HG03175 (cell line): ENCODE results near the gene MAP3K15.

ENCODE experiments used
- ATAC-seq: cut with Tn5 transposase; IDR thresholded peaks from one replicate; pipeline ENCODE4 v1.9.1; 2021; ENCODE audit warnings: mild to moderate bottlenecking, moderate library complexity; ENCODE audit not compliant: unreplicated experiment

Gene MAP3K15, protein sequence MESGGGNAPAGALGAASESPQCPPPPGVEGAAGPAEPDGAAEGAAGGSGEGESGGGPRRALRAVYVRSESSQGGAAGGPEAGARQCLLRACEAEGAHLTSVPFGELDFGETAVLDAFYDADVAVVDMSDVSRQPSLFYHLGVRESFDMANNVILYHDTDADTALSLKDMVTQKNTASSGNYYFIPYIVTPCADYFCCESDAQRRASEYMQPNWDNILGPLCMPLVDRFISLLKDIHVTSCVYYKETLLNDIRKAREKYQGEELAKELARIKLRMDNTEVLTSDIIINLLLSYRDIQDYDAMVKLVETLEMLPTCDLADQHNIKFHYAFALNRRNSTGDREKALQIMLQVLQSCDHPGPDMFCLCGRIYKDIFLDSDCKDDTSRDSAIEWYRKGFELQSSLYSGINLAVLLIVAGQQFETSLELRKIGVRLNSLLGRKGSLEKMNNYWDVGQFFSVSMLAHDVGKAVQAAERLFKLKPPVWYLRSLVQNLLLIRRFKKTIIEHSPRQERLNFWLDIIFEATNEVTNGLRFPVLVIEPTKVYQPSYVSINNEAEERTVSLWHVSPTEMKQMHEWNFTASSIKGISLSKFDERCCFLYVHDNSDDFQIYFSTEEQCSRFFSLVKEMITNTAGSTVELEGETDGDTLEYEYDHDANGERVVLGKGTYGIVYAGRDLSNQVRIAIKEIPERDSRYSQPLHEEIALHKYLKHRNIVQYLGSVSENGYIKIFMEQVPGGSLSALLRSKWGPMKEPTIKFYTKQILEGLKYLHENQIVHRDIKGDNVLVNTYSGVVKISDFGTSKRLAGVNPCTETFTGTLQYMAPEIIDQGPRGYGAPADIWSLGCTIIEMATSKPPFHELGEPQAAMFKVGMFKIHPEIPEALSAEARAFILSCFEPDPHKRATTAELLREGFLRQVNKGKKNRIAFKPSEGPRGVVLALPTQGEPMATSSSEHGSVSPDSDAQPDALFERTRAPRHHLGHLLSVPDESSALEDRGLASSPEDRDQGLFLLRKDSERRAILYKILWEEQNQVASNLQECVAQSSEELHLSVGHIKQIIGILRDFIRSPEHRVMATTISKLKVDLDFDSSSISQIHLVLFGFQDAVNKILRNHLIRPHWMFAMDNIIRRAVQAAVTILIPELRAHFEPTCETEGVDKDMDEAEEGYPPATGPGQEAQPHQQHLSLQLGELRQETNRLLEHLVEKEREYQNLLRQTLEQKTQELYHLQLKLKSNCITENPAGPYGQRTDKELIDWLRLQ (N-terminal part only)

GRCh38 chrX:19514791-19515614 is at the start of gene MAP3K15:
TSS of gene MAP3K15 (minus strand) at chrX:19515508. CDS start at chrX:19515261, 247 bp downstream.
- no peak for ATAC-seq

DNA sequence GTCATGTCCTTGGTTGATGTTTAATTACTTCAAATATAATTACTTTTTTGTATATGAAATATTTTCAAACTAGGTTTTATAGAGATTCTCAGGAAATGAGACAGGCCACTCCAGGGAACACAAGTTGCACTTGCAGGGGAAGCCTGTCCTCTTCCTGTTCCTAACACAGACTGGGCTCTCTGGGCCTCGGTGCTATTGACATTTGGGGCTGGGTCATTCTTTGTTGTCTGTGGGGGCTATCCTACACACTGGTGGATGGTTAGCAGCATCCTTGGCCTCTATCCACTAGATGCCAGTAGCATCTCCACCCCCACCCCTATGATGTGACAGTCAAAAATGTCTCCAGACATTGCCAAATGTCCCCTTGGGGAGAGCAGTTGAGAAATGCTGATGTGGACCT is 49.3 kb upstream of the MAP3K15 start:
- ATAC-seq = no peak

- peak; percentile 30 for ATAC-seq
Observed at GRCh38 chrX:19563746-19564145, 48.4 kb upstream of the MAP3K15 start.

DNA sequence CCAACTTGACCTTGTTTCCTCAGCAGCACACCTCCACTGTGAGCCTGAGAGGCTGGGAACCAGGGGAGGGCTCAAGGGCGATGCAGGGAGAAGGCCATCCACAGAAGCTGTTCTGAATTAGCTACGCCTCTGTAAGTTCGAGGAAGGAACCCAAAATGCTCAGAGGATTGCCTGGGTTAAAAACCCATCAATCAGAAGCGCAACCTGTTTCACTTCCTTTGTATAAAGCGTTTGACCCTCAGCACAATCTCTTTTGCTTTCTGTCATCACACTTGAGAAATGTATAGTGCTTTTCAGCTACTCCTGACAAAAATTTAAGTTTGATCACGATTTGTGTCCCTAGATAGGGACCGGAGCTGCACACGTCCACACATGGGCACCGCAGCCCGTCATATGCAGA is 48.0 kb upstream of the MAP3K15 start:
- ATAC-seq = peak; percentile 56

GRCh38 chrX:19560611-19561010 is 45.3 kb upstream of the MAP3K15 start:
- no peak for ATAC-seq

DNA sequence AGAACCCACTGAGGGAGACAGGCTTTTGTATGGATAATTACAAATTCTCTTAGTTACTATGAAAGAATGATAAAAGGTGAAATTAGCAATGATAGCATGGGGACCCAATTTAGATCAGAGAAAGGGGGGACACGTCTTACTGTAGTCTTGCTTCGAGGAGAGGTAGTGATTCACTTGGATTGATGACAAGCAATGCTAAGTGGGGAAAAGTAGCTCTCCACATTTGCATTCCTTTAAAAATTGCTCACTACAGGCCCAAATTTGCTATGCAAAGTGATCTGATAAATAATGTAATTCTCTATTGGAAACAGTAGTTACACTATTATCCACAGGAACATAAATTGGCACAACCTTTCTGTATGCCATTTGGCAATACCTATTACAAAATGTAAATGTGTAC is 42.5 kb upstream of the MAP3K15 start:
- ATAC-seq = no peak

- ATAC-seq = no peak
Observed at GRCh38 chrX:19556202-19556601, 40.9 kb upstream of the MAP3K15 start.

DNA sequence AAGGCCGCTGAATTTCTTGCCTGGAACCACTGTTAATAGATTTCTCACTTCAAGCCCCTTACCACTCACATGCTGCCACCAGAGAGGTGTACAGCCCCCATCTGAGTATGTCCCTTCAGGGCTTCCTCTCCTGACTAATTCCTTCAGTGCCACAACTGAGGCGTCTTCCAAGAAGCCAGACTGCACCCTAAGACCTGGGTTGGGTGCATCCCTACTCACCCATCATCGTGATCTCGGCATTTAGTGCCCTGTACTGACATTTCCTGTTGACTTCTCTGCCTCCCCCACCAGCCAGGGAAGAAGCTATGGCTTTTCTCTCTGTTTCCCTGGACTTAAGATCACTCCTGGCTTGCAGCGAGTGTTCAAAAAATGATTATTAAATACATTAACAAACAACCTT is 40.4 kb upstream of the MAP3K15 start:
- no peak for ATAC-seq

DNA sequence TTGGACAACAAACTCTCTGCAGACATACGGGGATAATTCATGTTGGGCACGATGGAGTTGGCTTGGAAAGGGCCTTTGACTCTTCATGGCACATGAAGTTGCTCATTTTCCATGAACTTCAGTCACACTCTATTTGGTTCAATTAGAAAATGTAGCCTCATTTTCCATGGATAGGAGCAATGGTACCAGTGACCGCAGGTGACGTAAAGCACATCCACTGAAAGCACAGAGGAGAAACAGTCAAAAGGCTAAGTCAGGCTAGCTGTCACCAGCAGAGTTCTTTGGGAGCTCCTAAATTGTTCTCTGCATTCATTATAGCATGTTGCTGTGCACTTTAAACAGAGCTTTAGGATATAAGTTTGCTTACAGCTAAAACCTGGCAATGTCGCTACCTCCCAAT is 39.9 kb upstream of the MAP3K15 start:
- ATAC-seq = no peak

- no peak for ATAC-seq
Observed at GRCh38 chrX:19554786-19555185, 39.5 kb upstream of the MAP3K15 start.

DNA sequence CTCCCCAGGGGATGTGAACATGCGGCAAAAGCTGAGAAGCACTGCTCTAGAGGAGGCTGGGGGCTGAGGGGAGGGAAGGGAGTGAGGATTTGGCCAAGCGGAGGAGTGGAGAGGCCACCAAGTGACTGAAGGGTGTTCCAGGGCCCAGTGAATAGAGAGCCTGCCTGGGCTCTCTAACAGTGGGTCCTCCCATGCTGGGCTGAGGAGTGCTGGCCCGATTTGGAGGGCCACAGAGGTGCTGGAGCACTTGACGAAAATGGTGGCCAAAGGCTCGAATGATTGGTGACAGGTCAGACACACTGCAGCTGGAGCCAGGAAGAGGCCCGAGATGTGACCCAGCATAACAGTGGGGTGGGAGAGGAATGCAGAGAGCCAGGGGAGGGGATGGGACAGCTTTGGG is 37.5 kb upstream of the MAP3K15 start:
- no peak for ATAC-seq

- ATAC-seq = no peak
Observed at GRCh38 chrX:19549838-19550237, 34.5 kb upstream of the MAP3K15 start.

DNA sequence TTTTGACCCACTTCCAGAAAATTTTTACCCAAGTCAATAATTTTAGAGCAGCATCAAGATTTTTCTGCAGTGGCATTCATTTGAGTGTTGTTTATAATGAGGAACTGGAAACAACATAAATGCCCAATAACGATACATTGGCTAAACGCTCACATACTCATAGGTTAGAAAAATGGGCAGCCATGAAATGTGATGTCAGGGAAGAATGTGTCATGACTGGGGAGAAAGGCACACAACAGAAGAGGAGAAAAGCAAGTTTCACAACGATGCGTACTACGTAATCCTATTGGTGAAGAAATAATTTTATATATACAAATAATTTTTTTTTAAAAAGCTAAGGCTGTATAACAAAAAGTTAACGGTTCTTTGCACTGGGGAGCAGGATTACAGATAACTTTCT is 33.6 kb upstream of the MAP3K15 start:
- ATAC-seq = no peak

DNA sequence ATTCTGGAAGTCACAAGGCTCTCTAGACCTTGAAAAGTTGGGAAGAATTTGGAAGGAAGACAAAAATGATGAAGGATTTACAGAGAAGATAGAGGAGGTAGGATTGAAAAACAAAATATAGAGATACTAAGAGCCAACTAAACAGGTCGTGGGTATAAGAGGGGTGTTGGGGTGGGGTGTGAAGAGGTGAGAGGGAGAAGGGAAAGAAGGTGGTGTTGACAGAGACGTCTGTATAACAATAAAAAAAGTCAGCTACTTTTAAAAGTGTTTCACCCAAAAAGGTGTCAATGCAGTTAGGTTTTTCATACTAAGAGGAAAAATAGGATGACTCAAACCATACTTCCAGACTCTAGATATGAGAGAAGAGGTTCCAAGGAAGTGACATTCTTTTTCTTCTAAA is 33.0 kb upstream of the MAP3K15 start:
- ATAC-seq = no peak

GRCh38 chrX:19545651-19546050 is 30.3 kb upstream of the MAP3K15 start:
- ATAC-seq = no peak

DNA sequence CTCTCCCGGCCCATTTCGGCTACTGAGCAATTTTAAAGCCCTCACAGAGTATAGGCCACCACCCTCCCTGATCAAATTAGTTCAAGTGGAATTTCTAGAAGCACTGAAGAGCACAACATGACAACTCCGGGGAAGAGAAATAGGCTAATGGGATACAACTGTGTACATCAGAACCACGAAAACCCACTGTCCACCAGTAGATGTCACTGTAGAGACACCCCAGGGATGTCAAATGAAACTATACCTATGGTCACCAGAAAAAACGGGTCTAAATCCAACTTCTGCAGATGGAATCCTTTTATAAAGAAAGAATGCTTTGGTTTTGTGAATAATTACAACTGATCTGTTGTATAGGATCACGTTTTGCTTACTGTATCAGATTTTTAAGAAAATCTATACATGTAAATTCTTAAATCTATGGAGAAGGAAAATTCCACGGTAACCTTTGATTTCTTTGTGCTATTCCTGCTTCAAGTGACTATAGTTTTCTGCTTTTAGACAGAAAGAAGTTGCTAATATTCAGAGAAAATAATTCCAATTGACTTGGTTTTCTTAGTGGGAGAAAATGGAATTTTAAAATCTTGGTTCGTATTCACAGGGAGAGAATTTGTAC is 29.5 kb upstream of the MAP3K15 start:
- no peak for ATAC-seq

DNA sequence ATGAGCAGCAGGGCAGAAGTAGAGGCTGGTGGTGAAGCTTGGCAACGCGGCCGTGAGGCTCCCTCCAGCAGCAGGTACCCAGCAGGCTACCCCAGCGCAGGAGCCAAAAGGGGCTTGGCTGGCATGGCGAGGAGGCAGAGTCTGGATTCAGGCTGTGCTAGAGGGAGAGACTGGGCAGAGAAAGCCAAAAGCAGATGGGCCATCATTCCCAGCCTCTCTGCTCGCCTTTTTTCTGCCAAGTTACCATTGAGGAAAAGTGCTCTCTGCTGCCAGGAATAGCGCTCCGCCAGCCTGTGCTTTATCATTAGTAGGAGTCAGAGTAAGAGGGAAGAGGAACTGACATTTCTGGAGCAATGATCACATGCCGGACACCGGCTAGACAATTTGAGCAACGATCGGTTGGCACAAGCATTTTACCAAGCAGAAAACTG is 28.7 kb upstream of the MAP3K15 start:
- no peak for ATAC-seq

GRCh38 chrX:19543020-19543715 is 27.9 kb upstream of the MAP3K15 start:
- no peak for ATAC-seq

GRCh38 chrX:19541931-19542330 is 26.6 kb upstream of the MAP3K15 start:
- no peak for ATAC-seq
